GM21423 (cell line): Measurements from ENCODE around the gene GGTLC3.
"Not testable (repeated sequence)": the region's sequence is repeated elsewhere in the genome, so short reads cannot be mapped to it uniquely, and the experiment has no call there.

Experiments
- ATAC-seq: cut with Tn5 transposase; IDR thresholded peaks from one replicate; pipeline ENCODE4 v1.9.1; 2021; ENCODE audit warnings: mild to moderate bottlenecking, moderate library complexity; ENCODE audit not compliant: unreplicated experiment

GGTLC3 gene

GRCh38 chr22:18522762-18523161, 4.8 kb upstream of the GGTLC3 start:
- not testable (repeated sequence) for ATAC-seq

GRCh38 chr22:18513454-18513853, 4.5 kb downstream of the GGTLC3 start:
- ATAC-seq, result not testable (repeated sequence)

- ATAC-seq, result not testable (repeated sequence)
These were observed 5.6 kb downstream of the GGTLC3 start for GRCh38 chr22:18512378-18512777.

- not testable (repeated sequence) for ATAC-seq
These were observed 6.6 kb downstream of the GGTLC3 start for GRCh38 chr22:18511327-18511726.

- ATAC-seq, result not testable (repeated sequence)
These were observed 21.7 kb downstream of the GGTLC3 start for GRCh38 chr22:18496227-18496626.
